RWPE2 (cell line): ENCODE measurements around the gene CCDC188.

Experiments
- ATAC-seq: fragments of 200-7000 bp; cut with Tn5 transposase; 3 replicates; pipeline ENCODE4 v1.9.1; 2021; ENCODE audit warnings: low read depth
- DNase-seq: peaks from one replicate; pipeline ENCODE4 v3.0.0-alpha.2; 2020; ENCODE audit warnings: low spot score
- H3K27ac ChIP-seq: fragments of 450-650 bp; 2 replicates; pipeline ENCODE4 v1.5.1; 2017; ENCODE audit warnings: mild to moderate bottlenecking; ENCODE audit not compliant: poor library complexity, severe bottlenecking
- H3K27me3 ChIP-seq: fragments of 250-450 bp; sonication (Bioruptor Pico); 2 replicates; pipeline ENCODE4 v1.5.1; 2021; ENCODE audit warnings: mild to moderate bottlenecking, moderate library complexity; ENCODE audit not compliant: insufficient read depth, poor library complexity, severe bottlenecking
- H3K36me3 ChIP-seq: fragments of 250-450 bp; sonication (Bioruptor Pico); 2 replicates; pipeline ENCODE4 v1.5.1; 2020; ENCODE audit warnings: low read depth, mild to moderate bottlenecking, moderate library complexity
- H3K4me1 ChIP-seq: fragments of 250-450 bp; sonication (Bioruptor Pico); 2 replicates; pipeline ENCODE4 v1.5.1; 2021; ENCODE audit warnings: mild to moderate bottlenecking, moderate library complexity; ENCODE audit not compliant: insufficient read depth, poor library complexity, severe bottlenecking
- H3K4me3 ChIP-seq: fragments of 250-450 bp; sonication (Bioruptor Pico); 2 replicates; pipeline ENCODE4 v1.5.1; 2021; ENCODE audit warnings: mild to moderate bottlenecking, moderate library complexity; ENCODE audit not compliant: severe bottlenecking
- H3K9me3 ChIP-seq: fragments of 250-450 bp; sonication (Bioruptor Pico); 2 replicates; pipeline ENCODE4 v1.5.1; 2021; ENCODE audit warnings: mild to moderate bottlenecking, moderate library complexity; ENCODE audit not compliant: severe bottlenecking
- TF ChIP-seq, protein P1 (sequence below): fragments of 450-650 bp; IDR thresholded peaks from one replicate; pipeline ENCODE4 v1.5.1; 2017; ENCODE audit warnings: mild to moderate bottlenecking, moderate library complexity; ENCODE audit not compliant: poor library complexity, severe bottlenecking

CCDC188 gene

GRCh38 chr22:20171288-20172140, 20.7 kb upstream of the CCDC188 start:
- no peak overlapping the region for H3K4me3 ChIP-seq

DNA sequence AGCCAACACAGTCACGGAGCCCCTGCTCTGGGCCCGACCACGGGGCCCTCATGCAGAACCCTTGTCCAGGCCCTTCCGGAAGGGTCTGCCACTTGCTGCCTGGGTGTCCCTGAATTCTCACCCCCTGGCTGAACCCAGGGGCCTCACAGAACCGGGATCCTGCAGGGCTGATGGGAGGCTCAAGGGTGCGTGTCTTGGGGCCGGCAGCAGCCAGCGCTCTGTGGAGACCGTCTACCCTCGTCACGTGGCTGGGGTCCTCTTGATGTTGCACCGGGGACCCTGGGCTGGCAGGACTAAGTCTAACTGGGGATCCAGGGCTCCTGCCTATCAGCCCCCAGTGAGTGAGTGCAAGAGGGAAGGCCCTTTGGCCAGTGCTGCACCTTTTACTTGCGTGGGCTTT, 19.3 kb upstream of the CCDC188 start:
- no peaks in the 10 kb centered on the region for H3K4me1 ChIP-seq
- no peak overlapping the region for H3K4me3 ChIP-seq

More at GRCh38 chr22:20171288-20172140, 20.7 kb upstream of the CCDC188 start:
- H3K27me3 ChIP-seq, result no peaks in the 10 kb centered on the region
- no peaks in the 10 kb centered on the region for H3K4me1 ChIP-seq
- H3K36me3 ChIP-seq, result no peaks in the 10 kb centered on the region
- TF ChIP-seq, protein P1, sequence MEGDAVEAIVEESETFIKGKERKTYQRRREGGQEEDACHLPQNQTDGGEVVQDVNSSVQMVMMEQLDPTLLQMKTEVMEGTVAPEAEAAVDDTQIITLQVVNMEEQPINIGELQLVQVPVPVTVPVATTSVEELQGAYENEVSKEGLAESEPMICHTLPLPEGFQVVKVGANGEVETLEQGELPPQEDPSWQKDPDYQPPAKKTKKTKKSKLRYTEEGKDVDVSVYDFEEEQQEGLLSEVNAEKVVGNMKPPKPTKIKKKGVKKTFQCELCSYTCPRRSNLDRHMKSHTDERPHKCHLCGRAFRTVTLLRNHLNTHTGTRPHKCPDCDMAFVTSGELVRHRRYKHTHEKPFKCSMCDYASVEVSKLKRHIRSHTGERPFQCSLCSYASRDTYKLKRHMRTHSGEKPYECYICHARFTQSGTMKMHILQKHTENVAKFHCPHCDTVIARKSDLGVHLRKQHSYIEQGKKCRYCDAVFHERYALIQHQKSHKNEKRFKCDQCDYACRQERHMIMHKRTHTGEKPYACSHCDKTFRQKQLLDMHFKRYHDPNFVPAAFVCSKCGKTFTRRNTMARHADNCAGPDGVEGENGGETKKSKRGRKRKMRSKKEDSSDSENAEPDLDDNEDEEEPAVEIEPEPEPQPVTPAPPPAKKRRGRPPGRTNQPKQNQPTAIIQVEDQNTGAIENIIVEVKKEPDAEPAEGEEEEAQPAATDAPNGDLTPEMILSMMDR, result no peak
- DNase-seq (no peak), ATAC-seq (no peak)
- H3K27ac ChIP-seq, result no peak overlapping the region
- H3K9me3 ChIP-seq, result peaks cover 4% of the 10 kb centered on the region

DNA sequence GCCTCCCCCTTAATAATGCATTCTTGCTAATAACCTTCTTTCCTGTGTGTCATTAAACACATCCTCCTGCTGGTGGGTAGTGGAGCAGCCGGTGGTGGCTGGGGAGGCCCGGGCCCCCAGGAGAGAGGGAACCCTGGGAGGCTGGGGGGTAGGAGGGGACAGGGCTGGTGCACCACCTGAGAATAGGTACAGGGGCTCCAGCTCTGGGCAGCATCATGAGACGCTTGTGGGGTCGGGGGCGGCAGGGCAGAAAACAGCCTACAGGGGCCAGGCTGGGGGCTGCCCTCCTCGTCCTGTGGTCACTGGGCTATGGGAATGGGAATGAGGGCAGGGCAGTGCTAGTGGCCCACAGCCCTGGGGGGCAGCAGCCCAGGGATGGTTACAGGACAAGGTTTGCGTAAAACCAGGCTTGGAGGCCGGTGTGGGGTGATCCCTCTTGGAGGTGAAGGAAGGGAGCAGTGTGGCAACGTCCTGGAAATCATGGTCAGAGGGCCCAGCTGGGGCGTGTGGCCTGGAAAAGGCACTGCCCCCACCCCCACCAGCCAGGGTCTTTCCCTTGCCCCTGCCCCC, 18.5 kb upstream of the CCDC188 start:
- H3K9me3 ChIP-seq, result peaks cover 4% of the 10 kb centered on the region
- no peak overlapping the region for H3K27ac ChIP-seq
- H3K27me3 ChIP-seq, result no peaks in the 10 kb centered on the region
- no peaks in the 10 kb centered on the region for H3K36me3 ChIP-seq
- TF ChIP-seq, protein P1, result no peak
- DNase-seq (no peak), ATAC-seq (no peak)
- H3K4me1 ChIP-seq, result no peaks in the 10 kb centered on the region
- no peak overlapping the region for H3K4me3 ChIP-seq

More for the DNA sequence above, 19.3 kb upstream of the CCDC188 start:
- H3K27ac ChIP-seq, result no peak overlapping the region
- no peaks in the 10 kb centered on the region for H3K27me3 ChIP-seq
- ATAC-seq (no peak), DNase-seq (no peak)
- H3K9me3 ChIP-seq, result peaks cover 4% of the 10 kb centered on the region
- TF ChIP-seq, protein P1, result no peak
- H3K36me3 ChIP-seq, result no peaks in the 10 kb centered on the region

DNA sequence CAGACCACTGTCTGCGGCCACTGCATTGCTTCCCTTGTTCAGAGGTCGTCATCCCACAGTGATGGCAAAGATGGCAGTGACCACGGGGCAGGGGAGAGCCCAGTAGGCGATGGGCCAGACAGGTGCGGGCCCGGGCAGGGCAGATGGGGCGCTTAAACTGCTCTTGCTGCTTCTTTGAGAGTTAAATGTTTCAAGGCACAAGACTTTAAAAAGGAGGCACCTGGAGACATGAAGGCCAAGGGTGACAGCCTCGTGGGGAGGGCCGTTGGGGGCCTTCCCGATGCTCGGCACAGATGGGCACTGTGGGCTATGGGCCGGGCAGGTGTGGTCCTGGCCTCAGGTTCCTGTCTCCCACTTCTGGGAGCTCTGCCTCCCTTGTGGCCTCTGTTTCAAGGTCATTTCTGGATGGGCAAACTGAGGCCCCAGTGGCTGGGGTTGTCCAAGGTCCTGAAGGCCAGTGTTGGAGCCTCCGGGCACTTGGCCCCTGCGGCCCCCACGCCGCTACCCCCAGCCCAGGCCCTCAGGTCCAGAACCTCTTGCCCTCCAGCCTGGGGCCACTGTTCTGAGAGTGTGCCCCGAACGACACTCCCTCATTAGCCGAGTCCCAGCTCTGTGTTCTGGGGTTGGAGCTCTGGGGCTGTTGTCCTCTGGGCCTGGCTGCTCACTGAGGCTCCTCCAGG, 16.9 kb upstream of the CCDC188 start:
- Histone ChIP-seq H3K9me3 (peaks cover 4% of the 10 kb centered on the region), H3K36me3 (no peaks in the 10 kb centered on the region), H3K27me3 (no peaks in the 10 kb centered on the region), H3K4me1 (no peaks in the 10 kb centered on the region), H3K4me3 (no peak overlapping the region), H3K27ac (no peak overlapping the region)
- DNase-seq (no peak), ATAC-seq (no peak)
- TF ChIP-seq, protein P1, result no peak
